COLO829 (cell line): ENCODE measurements around the gene SNRNP25.

ENCODE experiments used
- DNase-seq: peaks from one replicate; pipeline ENCODE4 v3.0.0; 2012; ENCODE audit warnings: low spot score

SNRNP25 gene

DNA sequence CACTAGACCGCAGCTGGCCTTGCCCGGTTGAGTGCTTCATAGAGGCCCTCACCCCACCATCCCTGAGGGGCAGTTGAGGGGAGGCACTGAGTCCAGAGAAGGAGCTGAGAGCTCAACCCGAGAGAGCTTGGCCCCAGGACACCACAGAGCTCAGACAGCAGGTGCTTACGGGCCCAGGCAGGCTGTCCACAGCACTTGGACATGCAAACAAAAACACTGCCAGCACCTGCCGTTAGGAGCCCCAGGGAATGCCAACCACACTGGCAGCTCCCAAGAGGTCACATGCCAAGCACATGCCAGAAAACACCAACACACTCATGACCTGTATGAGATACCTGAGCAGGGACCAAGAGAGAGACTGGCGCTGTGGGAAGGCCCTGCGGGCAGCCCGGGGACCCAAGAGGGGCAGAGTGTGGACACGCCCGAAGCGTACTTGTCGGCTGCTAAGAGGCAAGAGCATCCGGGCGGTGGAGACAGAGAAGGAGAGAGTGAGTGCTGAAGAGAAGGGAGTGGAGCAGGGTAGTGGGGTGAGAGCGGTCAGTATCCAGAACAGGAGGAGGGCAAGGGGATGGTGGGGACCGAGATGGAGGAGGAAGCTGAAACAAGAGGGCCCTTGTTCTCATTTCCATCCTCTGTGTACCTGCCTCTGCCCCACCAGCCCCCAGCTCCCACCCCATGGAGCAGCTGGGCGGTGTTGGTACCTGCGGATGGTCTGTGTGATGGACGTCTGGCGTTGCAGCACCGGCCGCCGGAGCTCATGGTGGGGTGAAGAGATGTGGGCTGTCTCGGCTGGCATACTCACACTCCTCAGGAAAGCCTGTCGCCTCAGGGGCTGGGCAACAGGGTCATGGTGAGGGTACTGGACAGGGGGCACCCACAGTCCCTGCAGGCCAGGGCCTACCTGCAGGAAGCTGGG, 10.6 kb downstream of the SNRNP25 start:
- no peak for DNase-seq

DNA sequence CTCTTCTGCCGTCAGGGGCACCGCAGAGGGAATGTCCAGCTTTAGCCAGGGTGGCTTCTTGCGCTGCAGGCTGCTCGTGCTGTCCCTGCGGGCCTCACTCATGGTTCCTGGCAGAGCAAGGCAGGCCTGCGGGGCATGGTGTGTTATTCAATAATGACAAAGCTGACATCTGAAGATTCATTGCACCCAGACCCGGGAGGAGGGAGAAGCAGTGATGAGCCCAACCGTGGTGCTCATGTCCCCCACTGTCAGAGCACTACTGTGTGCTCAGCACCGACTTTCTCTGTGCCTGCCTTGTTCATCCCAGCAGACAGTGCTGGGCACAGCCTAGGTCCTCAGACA, 11.3 kb downstream of the SNRNP25 start:
- DNase-seq: no peak

DNA sequence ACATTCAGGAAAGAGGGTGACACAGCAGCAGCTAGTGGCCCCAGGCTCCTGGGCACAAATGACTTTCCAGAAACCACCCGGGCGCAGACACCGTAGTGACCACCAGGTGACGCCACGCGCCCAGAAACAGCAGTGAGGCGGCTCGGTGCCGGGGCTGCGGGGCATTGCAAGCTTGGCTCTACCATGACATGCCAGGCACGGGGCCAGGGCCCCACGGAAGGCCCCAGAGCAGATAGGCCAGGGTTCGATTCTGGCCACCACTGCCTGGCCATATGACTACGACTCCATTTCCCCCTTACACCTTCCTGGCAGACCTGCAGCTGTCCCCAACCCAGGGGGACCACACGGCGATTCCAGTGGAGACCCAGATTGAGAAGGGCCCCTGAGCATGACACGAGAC, 12.1 kb downstream of the SNRNP25 start:
- DNase-seq: peak; percentile 71

GRCh38 chr16:66309-67182, 12.9 kb downstream of the SNRNP25 start:
- no peak for DNase-seq

- DNase-seq: no peak
These were observed 13.7 kb downstream of the SNRNP25 start for GRCh38 chr16:67183-67791.

DNA sequence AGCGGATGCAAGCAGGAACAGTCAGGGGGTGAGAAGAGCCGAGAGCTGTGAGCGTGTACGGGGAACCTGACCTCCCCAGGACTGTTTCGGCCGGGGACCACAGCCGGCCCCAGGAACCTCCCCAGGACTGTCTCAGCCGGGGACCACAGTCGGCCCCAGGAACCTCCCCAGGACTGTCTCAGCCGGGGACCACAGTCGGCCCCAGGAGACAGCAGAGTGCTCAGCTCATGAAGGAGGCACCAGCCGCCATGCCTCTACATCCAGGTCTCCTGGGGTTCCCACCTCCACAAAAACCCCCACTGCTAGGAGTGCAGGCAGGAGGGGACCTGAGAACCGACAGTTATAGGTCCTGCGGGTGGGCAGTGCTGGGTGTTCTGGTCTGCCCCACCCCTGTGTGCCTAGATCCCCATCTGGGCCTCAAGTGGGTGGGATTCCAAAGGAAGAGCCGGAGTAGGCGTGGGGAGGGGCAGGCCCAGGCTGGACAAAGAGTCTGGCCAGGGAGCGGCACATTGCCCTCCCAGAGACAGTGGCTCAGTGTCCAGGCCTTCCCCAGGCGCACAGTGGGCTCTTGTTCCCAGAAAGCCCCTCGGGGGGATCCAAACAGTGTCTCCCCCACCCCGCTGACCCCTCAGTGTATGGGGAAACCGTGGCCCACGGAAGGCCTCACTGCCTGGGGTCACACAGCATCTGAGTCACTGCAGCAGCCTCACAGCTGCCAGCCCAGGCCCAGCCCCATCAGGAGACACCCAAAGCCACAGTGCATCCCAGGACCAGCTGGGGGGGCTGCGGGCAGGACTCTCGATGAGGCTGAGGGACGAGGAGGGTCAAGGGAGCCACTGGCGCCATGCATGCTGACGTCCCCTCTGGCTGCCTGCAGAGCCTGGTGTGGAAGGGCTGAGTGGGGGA, 14.5 kb downstream of the SNRNP25 start:
- peak; percentile 76 for DNase-seq

DNA sequence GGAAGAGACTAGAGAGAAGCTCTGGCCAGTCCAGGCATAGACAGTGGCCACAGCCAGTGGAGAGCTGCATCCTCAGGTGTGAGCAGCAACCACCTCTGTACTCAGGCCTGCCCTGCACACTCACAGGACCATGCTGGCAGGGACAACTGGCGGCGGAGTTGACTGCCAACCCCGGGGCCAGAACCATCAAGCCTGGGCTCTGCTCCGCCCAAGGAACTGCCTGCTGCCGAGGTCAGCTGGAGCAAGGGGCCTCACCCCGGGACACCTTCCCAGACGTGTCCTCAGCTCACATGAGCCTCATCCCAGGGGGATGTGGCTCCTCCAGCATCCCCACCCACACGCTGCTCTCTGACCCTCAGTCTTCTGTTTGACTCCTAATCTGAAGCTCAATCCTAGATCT, 15.6 kb downstream of the SNRNP25 start:
- no peak for DNase-seq

DNA sequence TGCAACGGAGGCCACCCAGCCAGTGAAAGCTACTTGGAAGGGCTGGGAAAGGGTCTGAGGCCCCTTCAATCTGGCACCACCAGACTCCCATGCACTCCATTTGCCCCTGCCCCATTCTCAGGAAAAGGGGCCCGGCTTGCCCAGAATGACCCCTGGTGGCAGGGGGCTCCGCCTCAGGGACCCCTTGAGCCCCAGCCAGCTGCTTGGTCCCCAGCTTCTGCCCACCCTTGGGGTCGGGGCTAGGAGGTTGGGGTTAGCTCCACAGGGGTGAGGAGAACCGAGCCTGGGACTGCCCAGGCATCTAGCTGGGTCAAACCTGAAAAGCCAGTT, 17.5 kb downstream of the SNRNP25 start:
- no peak for DNase-seq

- DNase-seq: peak; percentile 89
These were observed 18.1 kb downstream of the SNRNP25 start for GRCh38 chr16:71540-72401.

DNA sequence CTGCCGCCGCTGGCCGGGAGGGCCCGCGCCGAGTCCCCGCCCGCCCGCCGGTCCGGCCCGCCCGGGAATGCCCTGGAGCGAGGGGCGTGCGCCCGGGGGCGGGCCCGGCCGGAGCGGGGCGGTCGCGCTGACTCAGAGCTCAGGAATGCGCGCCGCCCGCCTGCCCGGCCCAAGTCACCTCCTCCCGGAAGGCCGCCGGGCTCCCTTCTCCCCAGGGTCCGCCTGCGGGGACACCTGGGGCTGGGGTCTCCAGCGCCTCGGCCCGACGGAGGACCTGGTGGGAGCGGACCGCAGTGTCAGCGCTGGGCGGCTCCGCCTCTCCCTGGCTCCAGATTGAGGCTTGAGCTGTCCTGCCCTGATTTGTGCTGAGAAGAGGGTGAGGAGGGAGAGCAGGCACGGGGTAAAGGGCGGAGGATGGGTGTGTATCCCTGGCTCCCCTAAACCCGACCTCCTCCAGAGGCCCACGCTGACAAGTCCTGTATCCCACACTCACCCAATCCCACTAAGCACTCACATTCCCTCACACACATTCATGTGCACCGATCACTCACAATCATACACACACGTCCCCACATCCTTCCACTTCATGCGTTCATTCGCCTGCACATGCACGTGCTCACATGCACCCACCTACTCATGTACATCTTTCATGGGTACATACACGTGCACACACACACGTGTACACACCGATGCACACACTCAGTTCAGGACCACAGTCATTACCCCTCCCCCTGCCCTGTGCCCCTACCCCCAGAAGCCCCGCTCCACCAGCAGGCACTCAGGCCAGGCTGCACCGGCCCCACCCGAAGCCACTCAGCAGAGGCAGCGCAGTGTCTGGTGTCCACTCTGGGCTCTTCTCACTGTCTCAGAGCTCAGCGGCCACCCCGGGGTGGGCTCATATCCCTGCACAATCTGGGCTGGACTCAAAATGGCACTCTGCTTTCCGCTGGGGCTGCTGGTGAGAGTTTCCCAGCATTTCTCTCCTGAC, 19.2 kb downstream of the SNRNP25 start, which contains the start of gene RHBDF1:
RHBDF1 (minus strand) TSS at position 71 of the 988 bp plus-strand sequence. CDS start 7,616 bp downstream, outside the sequence.
- peak; percentile 59 for DNase-seq

GRCh38 chr16:74051-74746, 20.6 kb downstream of the SNRNP25 start:
- no peak for DNase-seq

- no peak for DNase-seq
These were observed 21.2 kb downstream of the SNRNP25 start for GRCh38 chr16:74747-75334.

- DNase-seq: no peak
These were observed 22.2 kb downstream of the SNRNP25 start for GRCh38 chr16:75580-76501.

DNA sequence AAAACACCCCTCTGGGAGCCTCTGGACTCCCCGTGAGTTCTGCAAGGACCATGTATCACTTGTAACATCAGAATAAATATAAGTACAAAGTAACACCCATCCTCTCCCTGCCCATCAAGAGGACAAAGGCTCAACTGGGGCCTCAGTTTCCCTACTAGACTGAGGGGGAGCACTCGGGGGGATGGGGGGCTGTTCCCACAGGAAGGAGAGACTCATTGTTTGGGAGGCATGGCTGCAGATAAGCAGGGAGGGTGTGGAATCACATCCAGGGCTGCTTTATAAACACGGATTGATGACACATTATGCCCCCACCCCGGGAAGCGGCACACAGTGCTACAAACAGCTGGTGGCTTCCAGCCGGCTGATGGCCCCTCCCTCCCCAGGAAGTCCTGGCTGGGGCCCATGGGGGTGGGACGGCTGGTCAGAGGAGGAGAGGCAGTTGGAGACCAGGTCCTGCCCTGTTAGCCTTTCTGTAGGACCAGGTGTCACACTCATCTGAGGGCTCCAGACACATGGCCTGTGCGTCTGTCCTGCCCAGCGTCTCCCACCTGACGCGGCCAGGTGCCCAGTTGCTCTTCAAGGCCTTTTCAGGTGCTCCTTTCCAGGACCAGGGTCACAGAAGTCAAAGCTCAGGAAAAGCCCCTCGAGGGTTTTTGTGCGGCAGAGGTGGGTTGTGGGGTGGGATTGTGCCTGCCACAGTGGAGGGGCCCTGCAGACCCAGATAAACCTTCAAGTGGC, 23.1 kb downstream of the SNRNP25 start:
- peak; percentile 62 for DNase-seq

GRCh38 chr16:77273-77806, 23.7 kb downstream of the SNRNP25 start:
- peak; percentile 45 for DNase-seq

- peak; percentile 94 for DNase-seq
These were observed 24.3 kb downstream of the SNRNP25 start, which contains the start of gene MPG for GRCh38 chr16:77807-78443. TSS of gene MPG (plus strand) at chr16:78225. CDS start at chr16:78310, 85 bp downstream.
